IPS-18c (cell line): Measurements from ENCODE around the gene HDAC9.

Experiments used
- H3K4me3 ChIP-seq: 2 replicates; pipeline ENCODE4 v1.7.0; 2013; ENCODE audit warnings: low read depth, mild to moderate bottlenecking, low read length, moderate library complexity; ENCODE audit not compliant: insufficient read depth
- H3K9me3 ChIP-seq: one replicate; pipeline ENCODE4 v1.6.1; 2013; ENCODE audit warnings: mild to moderate bottlenecking, low read length, moderate library complexity; ENCODE audit not compliant: control insufficient read depth, insufficient read depth

The HDAC9 gene

DNA sequence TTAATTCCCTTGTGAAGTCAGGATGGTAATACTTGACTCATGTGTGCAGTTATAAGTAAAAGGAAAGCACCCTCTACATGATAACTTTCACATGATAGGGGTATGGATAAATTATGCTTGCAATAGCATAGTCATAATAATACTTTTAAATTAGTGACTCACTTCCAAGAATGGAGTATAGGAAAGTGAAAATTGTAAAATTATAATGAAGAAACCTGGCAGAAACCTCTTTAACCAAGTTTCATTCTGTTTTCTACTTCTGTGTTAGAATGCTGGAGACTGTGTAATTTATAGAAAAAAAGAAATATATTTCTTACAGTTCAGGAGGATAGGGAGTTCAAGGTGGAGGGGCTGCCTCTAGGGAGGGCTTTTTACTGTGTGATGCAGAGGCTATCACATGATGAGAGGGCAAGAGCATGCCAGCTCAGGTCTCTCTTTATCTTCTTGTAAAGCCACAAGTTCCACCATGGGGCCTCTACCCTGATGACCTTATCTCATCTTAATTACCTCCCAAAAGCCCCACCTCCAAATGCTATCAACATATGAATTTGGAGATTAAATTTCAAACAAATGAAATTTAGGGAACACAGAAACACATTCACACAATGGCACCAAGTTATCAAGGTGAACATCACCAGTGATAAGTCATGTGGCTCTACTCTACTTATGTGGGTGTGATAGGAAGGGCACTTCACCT lies 43.2 kb downstream of the HDAC9 start:
- H3K9me3 ChIP-seq = no peaks in the 10 kb centered on the region
- no peak overlapping the region for H3K4me3 ChIP-seq

DNA sequence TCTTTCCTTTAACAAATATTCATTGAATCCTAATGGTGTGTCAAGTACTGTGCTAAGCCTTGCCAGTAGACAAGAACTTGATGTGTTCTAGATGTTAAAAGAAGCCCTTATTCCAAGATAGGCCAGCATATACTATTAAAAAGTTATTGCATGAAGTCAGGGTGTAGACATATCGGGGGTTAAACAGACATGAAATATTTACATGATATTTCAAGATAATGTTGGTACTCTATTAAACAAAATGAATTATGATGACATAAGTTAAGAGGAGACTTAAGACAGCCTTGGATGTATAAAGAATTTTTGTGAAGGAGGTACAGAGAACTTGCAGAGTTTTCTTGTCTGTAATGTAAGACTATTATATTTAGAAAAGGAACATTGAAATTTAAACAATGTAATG lies 44.8 kb downstream of the HDAC9 start:
- H3K4me3 ChIP-seq = no peak overlapping the region
- H3K9me3 ChIP-seq = no peaks in the 10 kb centered on the region

DNA sequence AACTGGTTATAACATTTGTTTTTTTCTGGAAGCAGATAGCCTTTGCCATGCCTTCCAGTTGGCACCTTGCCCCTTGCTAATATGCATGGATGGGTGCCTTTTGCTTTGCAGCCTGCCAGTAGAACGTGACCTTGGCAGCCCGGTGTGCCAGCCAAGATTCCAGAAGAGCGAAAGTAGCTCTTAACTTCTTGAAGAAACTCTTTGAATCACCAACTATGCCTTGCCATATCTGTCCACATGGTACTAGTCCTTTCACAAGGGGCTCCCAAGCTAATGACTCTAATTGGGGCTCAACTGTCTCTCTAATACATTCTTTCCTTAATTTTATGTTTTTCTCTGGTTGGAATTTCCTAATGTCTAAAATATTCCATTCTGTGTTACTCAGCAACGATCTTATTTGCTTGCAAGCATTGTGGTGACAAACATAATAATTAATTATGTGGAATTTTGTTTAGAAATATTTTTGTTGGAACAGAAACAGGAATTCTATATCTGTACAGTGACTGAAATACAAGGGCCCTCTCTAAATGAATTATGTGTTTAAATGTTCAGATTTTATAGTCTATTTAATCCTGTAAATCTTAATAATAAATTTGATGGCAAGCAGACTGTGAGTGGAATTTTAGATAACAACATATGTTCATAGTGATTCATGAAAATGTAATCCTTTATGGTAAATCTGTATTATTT lies 45.8 kb downstream of the HDAC9 start:
- H3K4me3 ChIP-seq = no peak overlapping the region
- no peaks in the 10 kb centered on the region for H3K9me3 ChIP-seq

DNA sequence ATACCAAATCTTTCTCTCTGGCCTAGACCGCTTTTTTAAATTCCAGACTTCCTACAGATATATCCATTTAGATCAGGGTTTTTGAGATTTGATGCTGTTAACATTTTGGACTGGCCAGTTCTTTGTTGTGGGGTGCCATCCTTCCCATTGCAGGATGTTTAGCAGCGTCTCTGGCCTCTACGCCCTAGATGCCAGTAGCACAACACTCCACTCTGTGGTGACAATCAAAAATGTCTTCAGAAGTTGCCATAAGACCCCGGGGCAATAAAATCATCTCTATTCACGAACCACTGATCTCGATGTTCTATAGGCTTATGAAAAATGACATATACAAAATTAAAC lies 46.3 kb downstream of the HDAC9 start:
- Histone ChIP-seq H3K9me3 (no peaks in the 10 kb centered on the region), H3K4me3 (no peak overlapping the region)

DNA sequence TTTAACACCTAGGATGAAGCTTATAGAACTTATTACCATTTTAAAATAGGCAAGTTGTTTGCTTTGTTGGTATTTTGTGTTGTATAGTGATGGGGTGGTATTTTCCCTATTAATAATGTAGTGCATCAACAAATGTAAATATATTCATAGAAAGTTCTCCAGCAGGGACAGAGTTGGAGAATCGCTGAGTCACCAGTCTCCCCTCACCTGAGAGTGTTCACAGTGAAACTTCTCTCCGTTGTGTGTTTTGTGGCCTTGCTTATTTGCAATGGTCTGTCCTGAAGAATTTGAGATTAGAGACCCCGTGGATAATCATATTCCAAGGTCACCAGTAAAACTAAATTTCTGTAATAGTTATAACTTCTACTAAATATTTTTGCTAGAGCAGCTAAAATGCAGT lies 51.0 kb downstream of the HDAC9 start:
- no peaks in the 10 kb centered on the region for H3K9me3 ChIP-seq
- no peak overlapping the region for H3K4me3 ChIP-seq

DNA sequence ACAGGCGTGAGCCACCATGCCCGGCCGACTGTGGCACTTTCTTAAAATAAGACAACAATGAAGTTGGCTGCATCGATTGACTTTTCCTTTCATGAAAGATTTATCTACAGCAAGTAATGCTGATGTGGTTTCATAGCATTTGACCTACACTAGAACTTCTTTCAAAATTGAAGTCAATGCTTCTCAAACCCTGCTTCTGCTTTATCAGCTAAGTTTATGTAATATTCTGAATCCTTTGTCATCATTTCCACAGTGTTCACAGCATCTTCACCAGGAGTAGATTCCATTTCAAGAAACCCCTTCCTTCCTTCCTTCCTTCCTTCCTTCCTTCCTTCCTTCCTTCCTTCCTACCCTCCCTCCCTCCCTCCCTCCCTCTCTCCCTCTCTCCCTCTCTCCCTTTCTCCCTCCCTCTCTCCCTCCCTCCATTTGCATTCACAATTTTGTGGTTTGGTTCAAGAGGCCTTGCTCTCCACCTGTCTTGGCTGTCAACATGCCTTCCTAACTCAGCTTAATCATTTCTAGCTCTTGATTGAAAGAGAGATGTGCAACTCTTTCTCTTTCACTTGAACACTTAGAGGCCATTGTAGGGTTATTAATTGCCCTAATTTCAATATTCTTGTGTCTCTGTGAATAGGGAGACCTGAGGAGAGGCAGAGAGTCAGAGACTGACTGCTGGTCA lies 52.1 kb downstream of the HDAC9 start:
- H3K9me3 ChIP-seq = no peaks in the 10 kb centered on the region
- H3K4me3 ChIP-seq = no peak overlapping the region

DNA sequence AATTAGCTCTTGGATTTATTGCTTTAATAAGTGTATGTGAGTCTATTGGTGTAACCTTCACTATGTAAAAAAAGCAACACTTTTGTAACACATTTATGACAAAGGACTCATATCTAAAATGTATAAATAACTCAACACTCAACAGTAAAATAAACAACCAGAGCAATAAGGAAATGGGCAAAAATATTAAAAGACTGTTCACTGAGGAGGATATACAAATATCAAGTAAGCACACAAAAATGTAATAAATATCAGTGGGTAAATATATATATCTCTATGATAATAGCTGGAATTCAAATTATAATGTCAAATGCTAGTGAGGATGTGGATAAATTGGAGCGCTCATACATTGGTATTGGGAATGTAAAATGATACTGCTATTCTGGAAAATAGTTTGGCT lies 53.0 kb downstream of the HDAC9 start:
- Histone ChIP-seq H3K4me3 (no peak overlapping the region), H3K9me3 (no peaks in the 10 kb centered on the region)

DNA sequence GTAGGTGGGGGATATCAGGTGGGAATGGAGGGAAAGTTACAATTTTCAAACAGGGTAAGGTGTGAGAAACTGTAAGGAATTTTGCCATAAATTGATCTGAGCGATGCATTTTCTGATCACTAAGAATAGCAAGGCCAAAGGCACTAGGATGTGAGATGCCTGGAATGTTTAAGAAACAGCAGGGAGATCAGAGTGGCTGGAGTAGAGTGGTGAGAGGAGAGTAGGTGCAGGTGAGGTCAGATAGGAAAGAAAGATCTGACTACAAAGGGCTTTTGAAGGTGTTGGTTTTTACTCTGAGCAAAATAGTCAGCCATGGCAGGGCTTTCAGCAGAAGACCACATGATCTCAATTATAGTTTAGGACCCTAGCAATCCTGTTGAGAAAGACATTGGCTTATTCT lies 55.0 kb downstream of the HDAC9 start:
- Histone ChIP-seq H3K4me3 (no peak overlapping the region), H3K9me3 (no peaks in the 10 kb centered on the region)

DNA sequence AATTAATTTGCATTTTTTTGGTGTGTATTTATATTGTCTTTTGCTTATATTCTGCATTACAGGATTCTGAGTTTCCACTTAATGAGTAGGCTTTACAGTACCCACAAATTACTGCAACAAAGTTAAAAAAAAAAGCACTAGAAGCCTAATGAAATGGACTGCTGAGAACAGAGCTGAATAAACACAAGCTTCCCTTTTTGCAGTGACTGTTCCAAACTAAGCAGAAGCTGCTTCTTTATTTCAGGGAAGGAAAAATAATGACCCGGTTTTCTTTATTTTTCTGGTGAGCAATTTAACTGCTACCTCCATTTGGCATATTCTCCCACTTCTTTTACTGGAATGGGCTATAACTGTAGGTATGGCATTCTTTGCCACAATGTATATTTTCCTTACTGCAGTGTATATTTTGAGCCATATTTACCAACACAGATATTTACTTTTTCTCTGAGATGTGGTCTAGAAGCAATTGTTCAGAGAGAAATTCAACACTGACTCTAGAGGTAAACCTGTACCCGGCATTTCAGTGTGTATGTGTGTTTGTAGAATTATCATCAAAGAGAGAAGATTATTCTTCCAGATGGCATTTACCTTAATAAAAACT lies 56.9 kb downstream of the HDAC9 start:
- Histone ChIP-seq H3K9me3 (no peaks in the 10 kb centered on the region), H3K4me3 (no peak overlapping the region)

DNA sequence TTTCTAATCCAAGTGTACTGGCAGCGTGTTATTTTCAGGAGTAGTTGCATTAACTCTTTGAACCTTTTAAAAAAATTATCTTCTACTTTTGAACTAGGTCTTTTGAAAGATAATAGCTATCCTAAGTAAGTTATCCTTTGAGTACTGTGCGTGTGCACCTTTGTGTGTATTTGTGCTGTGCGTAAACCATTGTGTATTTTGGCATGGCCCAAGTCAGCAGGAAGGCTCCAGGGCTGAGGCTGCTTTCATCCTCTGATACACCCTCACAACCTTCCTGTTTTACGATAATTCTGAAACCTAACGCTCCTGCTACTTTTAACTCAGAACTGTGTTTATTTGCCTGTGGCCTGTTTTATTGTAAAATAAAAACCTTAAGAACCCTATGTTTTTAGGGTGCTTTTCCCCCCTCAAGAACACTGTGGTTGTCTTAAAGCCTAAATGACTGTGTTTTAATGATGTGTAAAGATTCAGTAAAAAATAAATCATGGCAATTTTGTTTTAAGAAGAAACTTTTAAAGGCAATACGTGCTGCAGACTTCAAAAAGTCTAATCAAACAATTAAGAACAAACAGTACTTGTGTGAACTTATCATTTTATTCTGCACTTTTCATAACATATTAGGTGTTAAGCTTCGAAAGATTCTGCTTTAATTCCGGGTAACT lies 57.5 kb downstream of the HDAC9 start:
- H3K4me3 ChIP-seq = no peak overlapping the region
- H3K9me3 ChIP-seq = no peaks in the 10 kb centered on the region

DNA sequence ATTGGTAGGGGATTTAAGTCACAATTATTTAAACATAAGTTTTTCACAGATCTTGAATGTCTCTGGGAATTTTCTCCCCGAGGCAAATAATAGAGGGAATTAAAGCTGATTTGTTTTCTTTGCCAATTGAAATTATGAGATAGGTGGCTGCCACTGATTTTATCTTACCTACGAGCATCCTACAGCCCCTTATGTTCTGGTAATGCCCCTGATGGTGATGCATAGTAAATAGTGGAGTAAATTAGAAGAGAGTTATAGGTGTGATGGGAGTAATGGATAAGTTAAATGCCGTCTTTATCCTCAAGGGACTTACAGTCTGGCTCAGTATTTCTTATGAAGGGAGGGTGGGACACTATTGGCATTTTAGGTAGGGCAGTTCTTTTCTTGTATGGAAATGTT lies 58.1 kb downstream of the HDAC9 start:
- no peaks in the 10 kb centered on the region for H3K9me3 ChIP-seq
- H3K4me3 ChIP-seq = no peak overlapping the region

DNA sequence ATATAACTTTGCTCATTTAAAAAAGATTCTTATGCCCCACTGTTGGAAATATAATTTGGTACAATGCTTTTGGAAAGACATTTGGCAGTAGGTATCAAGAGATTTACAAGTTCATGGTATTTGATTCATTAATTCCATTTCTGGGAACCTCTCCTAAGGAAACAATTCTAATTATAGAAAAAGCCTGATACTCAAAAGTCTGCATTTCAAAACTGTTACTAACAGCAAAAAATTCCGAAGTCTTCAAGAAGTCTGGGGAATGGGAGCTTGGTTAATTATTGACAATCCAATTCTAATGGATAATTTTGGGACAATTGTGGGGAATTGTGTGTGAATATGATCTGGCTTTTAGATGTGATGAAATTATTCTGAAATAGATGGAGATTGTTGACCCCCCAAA lies 59.6 kb downstream of the HDAC9 start:
- no peaks in the 10 kb centered on the region for H3K9me3 ChIP-seq
- no peak overlapping the region for H3K4me3 ChIP-seq

DNA sequence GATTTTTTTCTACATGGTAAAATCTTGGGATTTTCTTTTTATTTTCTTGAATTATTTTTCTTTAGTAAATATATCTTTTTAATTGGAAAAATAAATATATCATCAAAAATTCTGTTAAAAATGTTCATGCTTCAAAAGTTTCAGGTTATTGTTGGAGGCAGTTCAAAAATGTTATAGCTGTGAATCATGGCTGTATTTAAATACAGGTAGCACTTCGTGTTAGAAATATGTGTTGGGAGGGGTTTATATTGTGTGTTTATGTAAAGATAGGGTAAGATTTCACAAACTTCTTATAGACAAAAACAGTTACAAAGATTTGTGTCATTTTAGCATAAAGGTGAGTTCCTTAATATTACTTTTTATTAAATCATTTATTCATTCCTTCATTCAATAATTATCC lies 60.4 kb downstream of the HDAC9 start:
- no peak overlapping the region for H3K4me3 ChIP-seq
- no peaks in the 10 kb centered on the region for H3K9me3 ChIP-seq

DNA sequence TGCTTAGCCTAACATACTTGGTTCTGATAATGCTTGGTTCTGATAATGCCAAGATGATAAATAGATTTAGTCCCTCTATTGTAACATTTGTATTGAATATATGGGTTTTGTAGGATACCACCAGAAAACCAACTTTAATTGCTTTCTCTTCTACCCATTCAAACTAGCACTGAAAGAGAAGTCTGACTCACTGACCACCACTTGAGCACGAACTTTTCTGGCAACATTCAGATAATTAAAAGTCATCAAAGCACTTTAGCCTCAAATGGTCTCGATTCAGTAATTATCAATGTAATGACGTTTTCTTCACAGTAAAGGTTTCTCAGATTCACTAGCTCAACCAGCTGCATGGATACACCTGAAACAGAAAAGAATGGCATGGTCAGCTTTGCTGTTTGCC lies 63.0 kb downstream of the HDAC9 start:
- H3K9me3 ChIP-seq = no peaks in the 10 kb centered on the region
- H3K4me3 ChIP-seq = no peak overlapping the region

DNA sequence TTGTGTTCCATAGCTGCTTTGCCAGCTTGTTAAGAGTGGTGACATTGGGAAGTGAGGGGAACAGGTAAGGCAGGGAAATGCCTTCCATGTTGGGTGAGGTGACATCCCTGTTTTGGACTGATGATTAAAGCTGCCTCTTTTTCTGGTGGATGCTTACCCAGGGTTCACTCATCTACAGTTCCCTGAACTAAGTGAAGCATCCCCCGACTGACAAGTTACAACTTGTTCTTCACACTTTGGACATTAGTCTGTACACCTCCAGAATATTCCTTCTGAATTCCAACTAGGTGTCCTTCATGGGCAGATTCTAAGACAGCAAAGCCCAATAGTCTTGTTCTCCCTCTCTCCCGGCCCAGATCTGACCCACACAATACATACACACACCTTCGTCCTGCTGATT lies 63.4 kb downstream of the HDAC9 start:
- Histone ChIP-seq H3K4me3 (no peak overlapping the region), H3K9me3 (no peaks in the 10 kb centered on the region)

DNA sequence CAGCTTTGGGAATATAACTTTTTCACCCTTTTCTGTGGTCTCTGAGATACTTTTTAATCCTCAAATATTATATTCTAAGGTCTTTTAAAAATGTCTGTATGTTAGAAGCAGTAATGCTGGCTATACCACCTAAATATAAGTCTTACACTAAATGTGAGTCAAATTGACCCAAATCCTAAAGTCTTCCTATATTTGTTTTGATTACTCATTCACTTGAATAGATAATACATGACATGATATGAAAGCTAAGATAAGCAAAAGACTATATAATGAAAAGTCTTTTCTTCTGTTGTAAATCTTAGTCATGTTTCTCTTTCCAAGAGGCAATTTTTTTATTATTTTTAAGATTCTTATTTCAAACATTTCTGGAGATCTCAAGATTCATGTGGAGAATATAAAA lies 64.2 kb downstream of the HDAC9 start:
- H3K4me3 ChIP-seq = no peak overlapping the region
- no peaks in the 10 kb centered on the region for H3K9me3 ChIP-seq

DNA sequence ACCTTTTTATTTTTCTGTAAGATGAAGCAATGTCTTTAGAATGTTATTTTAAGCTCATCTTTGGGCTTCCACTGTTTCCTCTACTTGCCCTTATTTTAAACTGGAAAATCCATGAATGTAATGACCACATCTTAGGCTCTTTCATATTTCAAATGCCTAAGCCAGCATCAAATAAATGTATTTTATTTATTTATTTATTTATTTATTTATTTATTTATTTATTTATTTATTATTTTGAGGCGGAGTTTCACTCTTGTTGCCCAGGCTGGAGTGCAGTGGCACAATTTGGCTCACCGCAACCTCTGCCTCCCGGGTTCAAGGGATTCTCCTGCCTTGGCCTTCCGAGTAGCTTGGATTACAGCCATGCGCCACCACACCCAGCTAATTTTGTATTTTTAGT lies 69.2 kb downstream of the HDAC9 start:
- Histone ChIP-seq H3K9me3 (no peaks in the 10 kb centered on the region), H3K4me3 (no peak overlapping the region)

DNA sequence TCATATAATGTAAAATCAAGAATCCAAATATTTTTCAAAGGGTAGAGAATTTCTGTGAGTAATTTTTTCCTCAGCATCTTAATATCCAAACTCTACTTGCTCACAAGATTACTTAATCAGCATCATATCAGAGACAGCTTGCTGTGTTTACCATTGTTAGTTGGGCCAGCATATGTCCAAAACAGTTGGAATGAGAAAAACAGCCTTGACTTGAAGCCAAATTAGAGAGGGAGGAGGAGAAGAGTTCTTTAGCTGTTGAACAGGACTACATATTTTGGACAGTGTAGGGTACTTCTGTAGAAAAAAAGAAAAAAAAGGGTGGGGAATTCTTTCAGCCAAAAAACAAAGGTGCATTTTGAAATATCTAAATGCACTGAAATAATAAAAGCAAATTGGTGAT lies 69.8 kb downstream of the HDAC9 start:
- no peaks in the 10 kb centered on the region for H3K9me3 ChIP-seq
- no peak overlapping the region for H3K4me3 ChIP-seq
